Upper lobe of left lung (tissue), 4 donors: ENCODE results near the gene MSANTD1.

ENCODE experiments used
- EP300 ChIP-seq, 4 donors: sonication (generic); formaldehyde crosslinking; IDR thresholded peaks; one replicate each; pipeline ENCODE4 v1.5.1; 2017; ENCODE audit warnings: antibody characterized with exemption in 4 of 4, control low read depth in 2 of 4
- POLR2A ChIP-seq, 4 donors: fragments of 450-650 bp; IDR thresholded peaks; one replicate each; pipeline ENCODE4 v1.5.1; 2016 to 2017; ENCODE audit warnings: antibody characterized with exemption in 4 of 4, mild to moderate bottlenecking in 2 of 4
- POLR2AphosphoS5 ChIP-seq, 2 donors: sonication (generic); formaldehyde crosslinking; IDR thresholded peaks; one replicate each; pipeline ENCODE4 v1.5.1; 2017; ENCODE audit warnings: antibody characterized with exemption in 2 of 2
- TF ChIP-seq, protein P1 (sequence below), 6 experiments: fragments of 450-650 bp in 4 of 6; fragments of 200-600 bp in 2 of 6; sonication (generic) in 2 of 6; IDR thresholded peaks; one replicate each; pipeline ENCODE4 v1.5.1; 2016 to 2019; ENCODE audit warnings: antibody characterized with exemption in 6 of 6

- TF ChIP-seq, protein P1, sequence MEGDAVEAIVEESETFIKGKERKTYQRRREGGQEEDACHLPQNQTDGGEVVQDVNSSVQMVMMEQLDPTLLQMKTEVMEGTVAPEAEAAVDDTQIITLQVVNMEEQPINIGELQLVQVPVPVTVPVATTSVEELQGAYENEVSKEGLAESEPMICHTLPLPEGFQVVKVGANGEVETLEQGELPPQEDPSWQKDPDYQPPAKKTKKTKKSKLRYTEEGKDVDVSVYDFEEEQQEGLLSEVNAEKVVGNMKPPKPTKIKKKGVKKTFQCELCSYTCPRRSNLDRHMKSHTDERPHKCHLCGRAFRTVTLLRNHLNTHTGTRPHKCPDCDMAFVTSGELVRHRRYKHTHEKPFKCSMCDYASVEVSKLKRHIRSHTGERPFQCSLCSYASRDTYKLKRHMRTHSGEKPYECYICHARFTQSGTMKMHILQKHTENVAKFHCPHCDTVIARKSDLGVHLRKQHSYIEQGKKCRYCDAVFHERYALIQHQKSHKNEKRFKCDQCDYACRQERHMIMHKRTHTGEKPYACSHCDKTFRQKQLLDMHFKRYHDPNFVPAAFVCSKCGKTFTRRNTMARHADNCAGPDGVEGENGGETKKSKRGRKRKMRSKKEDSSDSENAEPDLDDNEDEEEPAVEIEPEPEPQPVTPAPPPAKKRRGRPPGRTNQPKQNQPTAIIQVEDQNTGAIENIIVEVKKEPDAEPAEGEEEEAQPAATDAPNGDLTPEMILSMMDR (IDR thresholded peaks at IDR 0.05) = no peak
- TF ChIP-seq POLR2AphosphoS5 (IDR thresholded peaks at IDR 0.05) = no peak
- no peak for TF ChIP-seq POLR2A (IDR thresholded peaks at IDR 0.05)
- TF ChIP-seq EP300 (IDR thresholded peaks at IDR 0.05) = no peak
These were observed 39.7 kb downstream of the MSANTD1 start for GRCh38 chr4:3288571-3289094.
